ENCODE measurements around the gene CACYBP.

Gene CACYBP

DNA sequence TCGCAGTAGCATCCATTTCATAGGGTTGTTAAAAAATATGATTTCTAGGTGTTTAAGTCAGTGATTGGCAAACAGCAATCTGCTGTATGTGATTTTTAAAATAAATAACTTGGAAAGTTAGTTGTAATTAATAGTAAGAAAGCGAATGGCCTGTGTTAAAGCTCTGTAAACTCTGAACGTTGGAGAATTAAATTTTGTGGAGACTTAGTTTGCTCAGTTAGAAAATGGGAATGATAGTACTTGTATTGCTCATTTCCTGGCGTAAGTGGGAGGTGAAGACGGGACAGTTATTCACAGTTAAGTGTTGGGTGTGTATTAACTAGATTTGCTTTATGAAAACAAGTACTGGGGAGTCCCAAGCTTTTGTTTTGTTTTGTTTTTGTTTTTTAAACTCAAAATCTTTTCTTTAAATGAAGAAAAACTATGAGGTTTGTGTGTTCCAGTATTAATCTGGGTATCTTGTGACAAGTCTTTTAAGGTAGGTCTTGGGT, 995 bp downstream of the CACYBP start:
- no peak for DNase-seq (ENCODE audit: extremely low spot score)
- TF ChIP-seq, protein P1, sequence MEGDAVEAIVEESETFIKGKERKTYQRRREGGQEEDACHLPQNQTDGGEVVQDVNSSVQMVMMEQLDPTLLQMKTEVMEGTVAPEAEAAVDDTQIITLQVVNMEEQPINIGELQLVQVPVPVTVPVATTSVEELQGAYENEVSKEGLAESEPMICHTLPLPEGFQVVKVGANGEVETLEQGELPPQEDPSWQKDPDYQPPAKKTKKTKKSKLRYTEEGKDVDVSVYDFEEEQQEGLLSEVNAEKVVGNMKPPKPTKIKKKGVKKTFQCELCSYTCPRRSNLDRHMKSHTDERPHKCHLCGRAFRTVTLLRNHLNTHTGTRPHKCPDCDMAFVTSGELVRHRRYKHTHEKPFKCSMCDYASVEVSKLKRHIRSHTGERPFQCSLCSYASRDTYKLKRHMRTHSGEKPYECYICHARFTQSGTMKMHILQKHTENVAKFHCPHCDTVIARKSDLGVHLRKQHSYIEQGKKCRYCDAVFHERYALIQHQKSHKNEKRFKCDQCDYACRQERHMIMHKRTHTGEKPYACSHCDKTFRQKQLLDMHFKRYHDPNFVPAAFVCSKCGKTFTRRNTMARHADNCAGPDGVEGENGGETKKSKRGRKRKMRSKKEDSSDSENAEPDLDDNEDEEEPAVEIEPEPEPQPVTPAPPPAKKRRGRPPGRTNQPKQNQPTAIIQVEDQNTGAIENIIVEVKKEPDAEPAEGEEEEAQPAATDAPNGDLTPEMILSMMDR (IDR thresholded peaks at IDR 0.05; ENCODE audit: control extremely low read depth, extremely low read depth, low read depth, missing control alignments): no peak
- CTCF ChIA-PET: interaction anchor here (0.9 to 5.9 kb wide), 7 partner anchors 10 to 784 kb away, joined by 3 to 58 read pairs (median 3); no protein-coding TSS in a partner anchor
- POLR2A ChIA-PET: interaction anchor here (2.3 to 2.5 kb wide), 2 partner anchors 16 to 22 kb away, joined by 7 to 12 read pairs; partner anchors contain the start of gene MRPS14

DNA sequence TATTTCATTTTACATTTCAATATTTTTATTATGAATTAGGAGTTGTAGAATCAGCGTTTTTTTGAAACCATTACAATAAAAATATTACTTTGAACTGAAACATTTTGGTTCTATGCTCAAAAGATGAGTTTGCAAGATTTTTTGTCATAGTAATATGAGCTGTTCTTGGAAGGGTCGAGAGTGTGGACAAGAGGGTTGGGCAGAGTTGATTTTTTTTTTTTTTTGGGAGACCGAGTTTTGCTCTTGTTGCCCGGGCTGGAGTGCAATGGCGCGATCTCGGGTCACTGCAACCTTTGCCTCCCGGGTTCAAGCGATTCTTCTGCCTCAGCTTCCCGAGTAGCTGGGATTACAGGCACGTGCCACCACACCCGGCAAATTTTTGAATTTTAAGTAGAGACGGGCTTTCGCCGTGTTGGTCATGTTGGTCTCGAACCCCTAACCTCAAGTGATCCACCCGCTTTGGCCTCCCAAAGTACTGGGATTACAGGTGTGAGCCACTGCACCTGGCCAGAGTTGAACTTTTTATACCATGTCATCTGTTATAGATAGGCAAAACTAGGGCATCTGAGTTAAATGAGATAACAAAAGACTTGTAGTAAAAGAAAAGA, 3.3 kb downstream of the CACYBP start:
- TF ChIP-seq, protein P1 (IDR thresholded peaks at IDR 0.05; ENCODE audit: control extremely low read depth, extremely low read depth, low read depth, missing control alignments): no peak
- POLR2A ChIA-PET: interaction anchor here (0.6 to 1.0 kb wide), 2 partner anchors 20 to 267 kb away, joined by 3 to 5 read pairs; partner anchors contain the start of gene MRPS14
- no peak for DNase-seq (ENCODE audit: extremely low spot score)
- CTCF ChIA-PET: interaction anchor here (0.9 to 1.3 kb wide), 2 partner anchors 20 to 740 kb away, joined by 3 to 5 read pairs; partner anchors contain the start of gene MRPS14

DNA sequence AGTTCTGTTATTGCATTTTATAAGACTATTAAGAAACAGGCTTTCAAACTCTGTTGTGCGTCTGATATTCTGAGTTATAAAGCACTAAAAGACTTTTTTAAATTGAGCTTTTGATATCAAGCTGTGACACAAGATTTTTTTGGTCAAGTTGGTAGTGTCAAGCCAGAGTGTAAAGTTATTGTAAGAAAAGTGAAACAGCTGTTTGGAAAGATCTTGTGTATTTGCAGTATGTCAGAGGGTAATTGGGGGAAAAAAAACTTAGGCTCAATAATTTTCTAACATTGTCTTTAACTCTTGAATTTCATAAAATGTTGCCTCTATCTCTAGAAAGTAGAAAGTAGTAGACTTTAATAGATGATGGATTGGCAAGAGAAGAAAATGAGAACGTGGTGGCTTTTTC, 3.8 kb downstream of the CACYBP start:
- POLR2A ChIA-PET: interaction anchor here (0.6 to 1.0 kb wide), 2 partner anchors 20 to 268 kb away, joined by 3 to 5 read pairs; partner anchors contain the start of gene MRPS14
- no peak for DNase-seq (ENCODE audit: extremely low spot score)
- CTCF ChIA-PET: interaction anchor here (0.9 to 1.3 kb wide), 2 partner anchors 20 to 741 kb away, joined by 3 to 5 read pairs; partner anchors contain the start of gene MRPS14
- TF ChIP-seq, protein P1 (IDR thresholded peaks at IDR 0.05; ENCODE audit: control extremely low read depth, extremely low read depth, low read depth, missing control alignments): no peak

DNA sequence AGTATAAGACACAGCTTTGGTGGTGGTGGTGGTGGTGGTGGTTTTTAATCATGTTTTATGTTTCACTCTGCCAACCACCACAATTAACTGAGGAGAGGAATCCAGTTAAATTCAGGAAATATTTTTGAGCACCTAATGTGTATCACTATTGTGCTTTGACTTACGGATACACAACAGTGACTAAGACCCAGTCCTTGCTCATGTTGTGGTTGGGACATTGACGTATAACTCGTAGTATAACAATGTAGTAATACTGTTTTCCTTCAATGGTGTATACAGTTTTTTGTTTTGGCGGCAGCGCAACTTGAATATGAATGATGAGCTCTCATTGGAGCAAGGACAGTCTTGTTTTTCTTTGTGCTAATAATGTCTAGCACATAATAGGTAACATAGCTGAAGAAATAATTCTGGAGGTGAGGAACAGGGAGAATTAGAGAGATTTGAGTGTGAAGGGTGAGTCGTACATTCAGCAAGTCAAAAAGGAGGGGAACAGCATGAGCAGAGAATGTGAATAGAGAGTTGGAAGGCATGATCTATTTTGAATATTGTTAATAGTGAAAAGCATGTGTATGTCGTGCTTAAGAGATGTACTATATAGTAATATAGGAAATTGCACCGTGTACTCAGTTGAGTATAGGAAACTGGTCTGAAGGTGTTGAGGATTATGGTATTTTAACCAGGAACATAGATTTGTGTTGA, 5.5 kb downstream of the CACYBP start:
- DNase-seq (ENCODE audit: extremely low spot score): no peak
- ChIA-PET POLR2A (no interaction called here), CTCF (interaction anchor here (0.9 to 1.2 kb wide), 2 partner anchors 10 to 24 kb away, joined by 3 to 5 read pairs; no protein-coding TSS in a partner anchor)
- TF ChIP-seq, protein P1 (IDR thresholded peaks at IDR 0.05; ENCODE audit: control extremely low read depth, extremely low read depth, low read depth, missing control alignments): no peak

DNA sequence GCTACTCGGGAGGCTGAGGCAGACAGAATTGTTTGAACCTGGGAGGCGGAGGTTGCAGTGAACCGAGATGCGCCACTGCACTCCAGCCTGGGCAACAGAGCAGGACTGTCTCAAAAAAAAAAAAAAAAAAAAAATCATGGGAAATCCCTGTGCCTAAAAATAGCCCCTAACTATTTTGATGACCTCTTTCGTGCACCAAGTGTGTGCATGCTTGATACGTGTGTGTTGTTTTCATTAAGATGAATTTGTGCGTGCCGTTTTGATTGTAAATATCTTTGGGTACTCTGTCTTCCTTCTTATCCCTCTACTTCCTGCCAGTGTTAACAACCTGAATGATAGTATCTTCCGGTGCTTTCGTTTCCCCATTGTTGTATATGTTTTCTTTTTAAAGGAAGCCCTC, 9.8 kb downstream of the CACYBP start:
- POLR2A ChIA-PET: no interaction called here
- TF ChIP-seq, protein P1 (IDR thresholded peaks at IDR 0.05; ENCODE audit: control extremely low read depth, extremely low read depth, low read depth, missing control alignments): no peak
- no peak for DNase-seq (ENCODE audit: extremely low spot score)
- CTCF ChIA-PET: interaction anchor here (1.9 kb wide), 1 partner anchor 20 kb away, joined by 6 read pairs; no protein-coding TSS in a partner anchor

DNA sequence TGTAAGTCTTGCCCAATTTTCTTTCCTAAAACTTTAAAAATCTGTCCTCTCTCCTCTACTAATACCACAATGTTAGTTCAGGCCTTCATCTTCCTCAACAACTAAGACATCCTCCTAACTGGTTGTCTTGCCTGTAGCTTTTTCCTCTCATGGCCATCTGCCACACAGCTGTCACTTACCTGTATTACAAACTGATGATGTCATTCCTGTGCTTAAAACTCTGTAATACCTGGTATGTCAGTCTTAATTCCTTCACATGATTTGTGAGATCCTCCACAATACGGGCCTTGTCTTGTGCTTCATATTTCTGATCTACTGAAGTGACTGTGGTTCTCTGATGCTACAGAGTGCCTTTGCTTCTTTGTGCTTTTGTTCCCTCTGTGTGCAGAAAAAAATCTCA, 13.7 kb downstream of the CACYBP start:
- TF ChIP-seq, protein P1 (IDR thresholded peaks at IDR 0.05; ENCODE audit: control extremely low read depth, extremely low read depth, low read depth, missing control alignments): no peak
- ChIA-PET CTCF (interaction anchor here (1.3 to 2.1 kb wide), 2 partner anchors 9 to 13 kb away, joined by 6 to 9 read pairs; partner anchors contain the start of genes CACYBP and MRPS14), POLR2A (no interaction called here)
- DNase-seq (ENCODE audit: extremely low spot score): no peak
